HG03066 (cell line): ENCODE results near the gene MRPS35.

ENCODE experiments used
- ATAC-seq: cut with Tn5 transposase; IDR thresholded peaks from one replicate; pipeline ENCODE4 v1.9.1; 2021; ENCODE audit warnings: low read depth; ENCODE audit not compliant: unreplicated experiment

MRPS35 gene

DNA sequence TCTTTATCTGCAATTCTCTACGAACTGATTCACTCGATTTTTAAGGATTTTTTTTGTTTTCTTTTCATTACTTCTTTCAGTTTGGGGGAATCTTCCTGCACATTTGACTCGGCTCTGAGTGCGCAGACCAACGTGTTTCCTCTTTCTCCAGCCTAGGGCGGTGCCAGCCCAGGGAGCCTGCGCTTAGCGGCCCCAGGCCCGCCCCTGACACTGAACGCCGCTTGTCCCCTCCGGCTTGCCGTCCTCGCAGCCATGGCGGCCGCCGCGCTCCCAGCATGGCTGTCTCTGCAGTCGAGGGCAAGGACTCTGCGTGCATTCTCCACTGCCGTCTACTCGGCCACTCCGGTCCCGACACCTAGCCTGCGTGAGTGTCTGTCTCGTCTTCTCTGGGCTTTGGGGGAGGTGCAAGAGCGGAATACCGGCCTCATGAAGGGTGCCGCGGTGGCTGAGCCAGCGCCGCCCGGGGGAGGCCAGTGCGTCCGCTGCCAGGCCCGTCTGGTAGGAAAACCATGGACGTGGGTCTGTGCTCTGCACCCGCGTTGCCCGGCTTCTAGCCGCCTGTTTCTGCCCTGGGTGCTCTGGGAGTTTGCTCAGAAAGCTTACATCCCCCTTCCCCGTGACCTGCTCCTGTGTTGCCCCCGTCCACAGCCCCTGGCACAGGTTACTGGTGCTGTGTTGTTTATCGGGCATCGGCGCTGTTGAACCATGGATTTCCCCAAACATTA, at the start of gene MRPS35:
MRPS35 (plus strand) TSS at position 241 of the 725 bp plus-strand sequence; CDS start at position 253, 12 bp downstream.
- peak; percentile 97 for ATAC-seq

DNA sequence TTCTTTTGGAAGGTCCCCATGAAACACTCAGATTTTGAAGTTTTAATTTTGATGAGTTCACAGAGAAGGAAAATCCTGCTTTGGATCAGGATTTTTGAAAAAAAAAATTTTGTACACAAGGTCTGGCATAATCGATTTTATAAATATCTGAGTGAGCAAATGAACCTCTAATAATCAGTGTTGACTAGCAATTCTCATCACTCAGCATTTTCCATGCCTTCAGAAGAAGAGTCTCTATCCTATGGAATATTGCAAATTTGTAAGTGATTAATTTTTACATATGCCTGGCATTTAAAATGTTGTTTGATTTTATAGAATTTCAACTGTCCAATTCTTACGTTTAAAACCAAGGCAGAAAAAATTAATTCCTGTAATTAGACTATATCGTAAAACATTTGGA, 44.9 kb upstream of the MRPS35 start:
- no peak for ATAC-seq

DNA sequence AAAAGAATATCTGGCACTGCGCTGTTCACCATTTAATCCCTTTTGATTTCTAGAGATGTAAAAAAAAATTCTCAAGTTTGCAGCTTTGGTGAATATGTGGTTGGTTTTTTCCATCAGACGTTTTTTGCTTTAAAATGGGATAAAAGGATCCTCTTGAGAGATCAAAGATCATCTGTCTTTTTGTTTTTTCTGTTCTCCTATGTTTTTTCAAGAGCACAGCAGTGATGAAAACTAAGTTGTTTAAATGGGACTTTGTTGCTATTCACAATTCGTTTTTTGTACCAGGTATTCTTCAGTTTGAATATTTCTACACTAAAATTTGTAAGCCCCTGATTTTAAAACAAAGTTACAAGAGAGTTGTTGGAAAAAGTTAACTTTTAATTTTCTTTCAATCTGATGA, 44.1 kb upstream of the MRPS35 start:
- ATAC-seq, result no peak

DNA sequence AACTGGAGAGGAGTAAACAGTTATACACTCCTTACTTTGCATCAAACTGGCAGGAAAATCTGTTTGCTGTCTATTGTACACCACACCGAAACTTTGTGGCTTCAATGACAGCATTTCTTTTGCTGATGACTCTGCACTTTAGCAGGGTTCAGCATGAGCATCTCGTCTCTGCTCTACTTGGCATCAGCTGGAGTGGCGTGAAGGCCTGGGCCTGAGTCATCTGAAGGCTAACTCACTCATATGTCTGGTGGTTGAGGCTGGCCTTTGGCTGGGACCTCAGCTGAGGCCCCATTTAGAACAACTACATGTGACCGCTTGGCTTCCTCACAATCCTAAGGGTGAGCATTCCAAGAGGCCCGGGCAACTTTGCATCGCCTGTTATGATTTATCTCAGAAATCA, 43.1 kb upstream of the MRPS35 start:
- ATAC-seq, result no peak

DNA sequence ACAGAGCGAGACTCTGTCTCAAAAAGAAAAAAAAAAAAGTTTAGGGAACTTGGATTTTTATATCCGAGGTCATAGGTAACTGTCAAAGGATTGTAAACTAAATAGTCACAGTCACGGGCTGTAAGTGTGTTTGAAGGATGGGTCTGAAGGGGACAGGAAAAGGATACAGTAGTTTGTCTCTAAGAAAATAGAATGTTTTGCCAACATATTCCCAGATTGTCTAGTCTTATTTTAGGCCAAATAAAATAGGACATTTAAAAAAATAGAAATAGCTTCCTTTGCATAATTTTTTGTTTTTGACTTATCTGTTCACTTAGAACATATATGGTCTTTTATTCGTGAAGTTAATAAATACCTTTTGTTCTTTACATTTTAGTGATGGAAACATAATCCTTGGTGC, 38.6 kb upstream of the MRPS35 start:
- no peak for ATAC-seq

DNA sequence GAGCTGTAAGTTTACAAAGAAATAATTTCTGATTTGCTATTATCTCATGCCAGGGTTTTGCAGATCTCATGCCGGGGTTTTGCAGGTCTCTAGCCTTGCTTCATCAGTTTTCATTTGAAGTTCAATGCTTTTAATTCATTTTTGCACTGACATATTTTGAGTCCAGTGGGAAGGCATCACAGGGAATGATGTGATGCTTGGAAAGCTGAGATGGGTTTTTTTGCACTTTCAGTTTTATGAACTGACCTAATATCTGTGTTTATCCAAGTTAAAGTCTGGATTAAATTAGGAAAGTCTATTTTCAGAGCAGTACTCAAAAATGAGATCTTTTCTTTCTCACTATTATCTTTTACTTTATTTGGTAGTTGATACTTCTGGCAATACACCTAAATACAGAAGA, 38.0 kb upstream of the MRPS35 start:
- no peak for ATAC-seq

DNA sequence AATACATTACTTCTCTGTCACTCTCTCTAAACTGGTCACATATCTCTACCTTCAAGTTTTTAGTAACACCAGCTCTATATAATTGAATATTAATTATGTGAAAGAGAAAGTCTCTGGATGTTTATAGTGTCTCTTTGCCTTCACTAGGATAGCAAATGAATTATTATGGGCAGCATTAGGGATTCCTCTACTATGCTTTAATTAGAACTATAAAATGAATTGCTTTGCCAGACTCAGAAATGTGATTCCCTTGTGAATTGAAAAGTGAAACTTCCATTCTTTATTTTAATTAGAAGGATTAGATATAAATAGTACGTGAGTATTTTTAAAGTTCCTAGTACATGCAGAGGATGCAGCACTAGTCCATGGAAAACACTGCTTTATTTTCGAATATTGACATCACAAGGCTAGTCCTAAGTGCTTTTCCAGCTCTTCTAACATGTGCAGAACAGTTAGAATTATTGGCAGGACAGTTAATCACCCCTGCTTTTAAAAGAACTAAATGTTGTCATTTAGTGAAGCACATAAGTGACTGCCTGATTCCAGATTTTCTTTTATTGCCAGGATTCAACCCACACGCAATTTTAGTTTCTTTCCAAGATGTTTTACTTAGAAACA, 37.4 kb upstream of the MRPS35 start:
- no peak for ATAC-seq

DNA sequence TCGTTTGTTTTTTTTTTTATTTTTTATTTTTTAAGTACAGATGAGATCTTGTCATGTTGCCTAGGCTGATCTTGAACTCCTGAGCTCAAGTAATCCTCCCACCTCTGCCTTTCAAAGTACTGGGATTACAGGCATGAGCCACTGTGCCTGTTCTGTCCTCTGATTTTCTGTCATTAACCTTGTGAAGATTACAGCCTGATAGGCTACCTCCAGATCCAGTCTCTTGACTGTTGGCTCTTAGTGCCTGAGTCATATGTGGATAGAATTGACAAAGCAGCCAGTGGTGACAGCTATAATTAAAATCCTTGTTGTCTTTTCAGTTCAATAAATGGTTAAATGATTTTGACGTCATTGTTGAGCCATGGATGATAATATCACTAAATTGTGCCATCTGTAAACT, 35.6 kb upstream of the MRPS35 start:
- no peak for ATAC-seq

DNA sequence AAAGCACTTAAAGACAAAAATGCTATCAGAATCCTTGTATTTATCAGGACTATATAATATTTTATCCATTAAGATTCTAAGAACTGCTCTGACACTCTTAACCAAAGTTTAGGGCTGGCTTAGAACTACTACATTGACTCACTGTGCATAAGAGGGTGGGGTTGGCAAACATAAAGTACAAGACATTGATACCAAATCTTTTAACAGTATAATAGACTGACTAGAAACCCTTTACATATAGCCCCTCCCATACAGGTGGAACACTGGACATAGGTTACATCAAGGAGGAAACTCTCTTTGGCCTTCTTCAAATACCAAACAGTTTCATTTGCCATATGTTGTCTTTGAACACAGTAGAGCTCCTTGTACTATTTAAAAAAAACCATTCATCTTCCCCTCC, 30.0 kb upstream of the MRPS35 start:
- ATAC-seq, result no peak

DNA sequence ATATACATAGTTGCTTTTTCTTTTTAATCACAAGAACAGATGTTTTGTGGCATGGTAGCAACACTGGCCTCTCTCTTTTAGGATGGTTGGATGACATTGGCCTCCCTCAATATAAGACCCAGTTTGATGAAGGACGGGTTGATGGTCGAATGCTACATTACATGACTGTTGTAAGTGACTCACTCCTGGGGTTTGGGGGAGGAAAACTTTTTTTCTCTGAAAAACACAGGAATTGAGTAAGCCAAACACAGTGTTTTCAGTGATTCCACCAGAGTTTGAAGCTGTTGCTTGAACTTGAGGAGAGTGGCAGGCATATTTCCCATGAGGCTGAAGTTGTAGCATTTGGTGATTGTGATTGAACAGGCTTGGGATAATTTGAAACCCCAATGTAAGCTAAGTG, 28.1 kb upstream of the MRPS35 start:
- no peak for ATAC-seq

DNA sequence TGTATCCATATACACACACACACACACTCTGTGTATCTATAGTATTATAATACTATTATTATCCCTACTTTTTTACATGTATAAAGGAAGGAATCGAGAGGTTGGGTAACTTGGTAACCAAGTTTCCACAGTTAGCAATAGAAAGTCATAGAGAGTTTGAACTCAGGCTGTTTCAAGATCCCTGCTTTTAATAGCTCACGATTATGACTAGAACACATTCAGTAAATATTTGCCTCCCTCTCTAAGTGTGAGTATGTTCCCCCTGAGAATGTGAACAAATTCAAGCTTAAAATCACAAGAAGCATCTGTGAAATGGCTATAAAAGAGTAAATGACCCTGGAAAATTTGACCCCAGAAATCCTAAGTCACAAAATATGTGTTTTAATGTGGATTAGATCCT, 25.4 kb upstream of the MRPS35 start:
- no peak for ATAC-seq

DNA sequence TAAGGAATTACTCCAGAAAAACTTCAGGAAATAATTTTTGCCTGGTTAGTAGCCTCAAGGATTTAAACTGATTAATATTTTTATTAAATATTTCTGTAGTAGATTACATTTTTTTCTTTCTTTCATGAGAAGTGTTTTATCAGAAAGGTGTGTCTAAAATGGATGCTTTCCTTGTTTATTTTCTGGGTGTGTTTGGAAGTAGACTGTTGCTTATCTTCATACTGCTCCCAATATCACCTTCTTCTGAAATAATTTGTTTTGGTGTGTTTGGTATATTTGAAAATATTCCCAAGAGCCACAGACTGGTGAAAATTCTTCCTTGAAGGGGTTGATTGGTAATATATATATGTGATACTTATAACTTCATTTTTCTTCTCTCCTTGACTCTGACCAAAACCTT, 24.5 kb upstream of the MRPS35 start:
- ATAC-seq, result no peak

DNA sequence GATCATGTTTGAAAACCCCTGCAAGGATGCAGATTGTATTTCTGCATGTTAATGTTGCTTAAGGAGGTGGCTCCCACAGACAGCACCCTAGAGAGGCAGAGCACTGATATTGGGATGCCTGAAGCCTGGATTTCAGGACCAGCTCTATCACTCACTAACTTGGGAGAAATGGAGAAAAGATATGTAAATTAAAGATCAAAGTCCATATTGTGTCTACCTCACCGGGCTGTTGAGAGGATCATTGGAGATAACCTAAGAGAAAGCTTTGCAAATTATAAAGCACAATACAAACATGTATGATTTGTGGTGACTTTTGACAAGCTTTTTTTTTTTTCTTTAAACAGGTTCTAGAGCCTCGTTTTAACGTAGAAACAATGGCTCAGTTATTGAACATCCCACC, 22.0 kb upstream of the MRPS35 start:
- ATAC-seq, result no peak

DNA sequence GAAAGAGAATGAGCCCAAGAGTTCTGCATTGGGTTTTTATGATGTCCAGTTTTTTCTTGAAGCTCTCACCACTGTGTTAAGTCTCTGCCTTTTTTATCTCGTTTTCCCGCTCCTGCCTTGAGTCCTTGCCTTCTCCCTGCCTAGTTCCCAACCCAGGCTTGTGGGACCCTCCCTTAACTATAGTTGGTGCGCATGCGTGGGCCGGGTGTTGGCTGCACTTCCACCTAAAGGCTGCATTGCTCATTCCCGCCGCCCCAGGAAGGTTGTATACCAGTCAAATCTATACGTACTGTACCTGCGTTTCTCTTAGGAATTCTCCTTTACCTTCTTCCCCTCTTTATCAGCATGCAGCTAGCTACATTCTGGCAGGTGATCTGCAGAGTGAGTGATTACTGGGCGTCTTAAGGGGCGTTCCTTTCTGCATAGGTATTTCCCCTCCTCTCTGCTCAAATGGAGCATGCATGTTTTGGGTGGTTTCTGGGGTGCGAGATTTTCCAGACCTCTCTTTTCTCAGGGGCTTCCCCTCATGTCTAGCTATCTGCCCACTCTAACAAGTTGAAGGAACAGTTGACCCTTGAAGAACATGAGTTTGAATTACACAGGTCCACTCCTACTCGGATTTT, 21.0 kb upstream of the MRPS35 start:
- no peak for ATAC-seq

DNA sequence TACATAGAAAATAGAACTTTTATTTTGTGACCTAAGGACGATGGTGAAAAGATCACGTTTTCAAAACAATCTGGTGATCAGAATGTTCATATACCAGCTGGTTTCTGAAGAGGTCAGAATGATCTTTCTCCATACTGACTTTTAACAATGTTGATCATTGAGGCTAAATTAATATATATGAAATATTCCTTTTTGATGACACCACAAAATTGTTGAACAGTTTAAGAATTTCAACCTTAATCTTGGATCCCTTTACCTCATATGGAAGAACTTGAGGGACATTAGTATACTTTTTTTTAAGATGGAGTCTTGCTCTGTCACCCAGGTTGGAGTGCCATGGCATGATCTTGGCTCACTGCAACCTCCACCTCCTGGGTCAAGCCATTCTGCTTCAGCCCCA, 17.2 kb upstream of the MRPS35 start:
- ATAC-seq, result no peak

DNA sequence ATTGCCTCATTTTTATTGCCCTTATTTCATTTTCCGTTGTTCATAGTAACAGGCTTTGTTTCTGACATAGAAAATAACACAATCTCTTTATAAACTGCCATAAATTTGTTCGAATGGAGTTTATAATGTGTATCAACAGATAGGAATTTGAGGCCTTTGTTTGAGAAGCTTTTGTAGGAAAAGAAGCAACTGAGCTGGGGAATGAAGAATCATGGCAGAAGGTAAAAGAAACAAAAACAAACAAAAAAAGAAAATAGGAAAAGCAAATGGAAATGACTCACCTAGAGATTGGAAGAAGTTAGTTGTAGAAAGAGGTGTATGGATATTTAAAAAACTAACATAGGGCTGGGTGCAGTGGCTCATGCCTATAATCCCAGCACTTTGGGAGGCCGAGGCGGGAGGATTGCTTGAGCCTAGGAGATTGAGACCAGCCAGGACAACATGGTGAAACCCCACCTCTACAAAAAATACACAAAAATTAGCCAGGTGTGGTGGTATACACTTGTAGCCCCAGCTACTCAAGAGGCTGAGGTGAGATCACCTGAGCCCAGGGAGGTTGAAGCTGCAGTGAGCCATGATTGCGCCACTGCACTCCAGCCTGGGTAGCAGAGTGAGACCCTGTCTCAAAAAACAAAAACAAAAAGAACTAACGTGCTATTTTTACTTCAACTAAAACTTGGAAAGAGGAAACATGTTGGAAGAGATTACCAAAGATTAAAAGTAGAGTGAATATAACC, 14.9 kb upstream of the MRPS35 start:
- no peak for ATAC-seq

DNA sequence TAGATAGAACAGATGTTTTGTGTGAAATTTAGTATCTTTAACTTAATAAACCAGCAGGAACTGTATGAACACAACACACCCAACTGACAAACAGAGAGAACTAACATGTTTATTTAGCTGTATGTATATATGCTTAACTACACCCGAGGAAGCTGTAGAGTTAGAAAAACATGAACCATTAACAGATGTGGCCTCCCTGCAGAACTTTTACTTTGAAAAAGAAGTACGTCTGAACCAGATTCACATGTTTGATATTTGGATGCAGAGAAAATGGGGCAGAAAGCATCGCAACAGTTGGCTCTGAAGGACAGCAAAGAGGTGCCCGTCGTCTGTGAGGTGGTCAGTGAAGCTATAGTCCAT, 14.4 kb upstream of the MRPS35 start, which contains the start of gene REP15:
REP15 (plus strand) TSS at position 155 of the 360 bp plus-strand sequence; CDS start at position 271, 116 bp downstream.
- no peak for ATAC-seq

DNA sequence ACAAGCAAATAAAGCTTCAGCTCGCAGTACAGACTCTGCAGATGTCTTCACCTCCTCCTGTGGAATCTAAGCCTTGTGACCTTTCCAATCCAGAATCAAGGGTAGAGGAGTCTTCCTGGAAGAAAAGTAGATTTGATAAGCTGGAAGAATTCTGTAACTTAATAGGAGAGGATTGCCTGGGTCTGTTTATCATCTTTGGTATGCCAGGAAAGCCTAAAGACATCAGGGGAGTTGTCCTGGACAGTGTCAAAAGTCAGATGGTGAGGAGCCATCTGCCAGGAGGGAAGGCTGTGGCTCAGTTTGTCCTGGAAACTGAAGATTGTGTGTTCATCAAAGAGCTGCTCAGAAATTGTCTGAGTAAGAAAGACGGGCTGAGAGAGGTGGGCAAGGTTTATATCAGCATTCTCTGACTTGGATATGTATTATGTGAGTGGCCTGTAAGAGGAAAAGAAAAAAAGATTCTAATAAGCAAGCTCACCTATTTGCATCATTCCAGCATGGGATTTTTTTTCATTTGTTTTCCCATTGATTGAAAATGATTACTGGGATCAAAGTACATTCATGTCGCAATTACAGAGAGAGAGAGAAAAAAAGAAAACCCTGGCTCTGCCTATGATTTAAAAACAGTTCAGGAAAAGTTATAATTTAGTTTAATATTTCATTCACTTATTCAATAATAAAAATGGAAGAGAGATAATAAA, 13.6 kb upstream of the MRPS35 start:
- ATAC-seq, result no peak

DNA sequence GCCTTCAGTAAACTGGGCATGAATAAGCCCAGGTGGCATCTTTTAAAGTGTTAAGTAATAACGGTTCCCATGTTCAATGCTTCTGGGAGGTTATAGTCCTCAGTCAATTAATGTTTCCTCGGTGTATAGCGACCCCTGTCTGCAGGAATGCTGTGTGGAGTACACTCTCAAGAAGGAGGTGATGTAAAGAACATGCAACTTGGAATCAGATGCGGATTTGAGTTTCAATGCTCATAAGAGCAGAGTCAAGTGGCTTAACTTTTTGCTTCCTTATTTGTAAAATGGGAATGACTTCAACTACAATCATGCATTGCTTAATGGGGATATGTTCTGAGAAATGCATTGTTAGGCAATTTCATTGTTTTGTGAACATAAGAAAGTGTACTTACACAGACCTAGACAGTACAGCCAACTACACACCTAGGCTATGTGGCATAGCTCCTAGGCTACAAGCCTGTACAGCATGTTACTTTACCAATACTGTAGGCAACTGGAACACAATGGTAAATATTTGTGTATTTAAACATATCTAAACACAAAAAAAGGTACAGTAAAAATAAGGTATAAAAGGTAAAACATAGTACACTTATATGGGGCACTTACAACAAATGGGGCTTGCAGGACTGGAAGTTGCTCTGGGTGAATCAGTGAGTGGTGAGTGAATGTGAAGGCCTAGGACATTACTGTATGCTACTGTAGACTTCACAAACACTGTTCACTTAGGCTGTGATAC, 6.7 kb upstream of the MRPS35 start:
- peak; percentile 91 for ATAC-seq

DNA sequence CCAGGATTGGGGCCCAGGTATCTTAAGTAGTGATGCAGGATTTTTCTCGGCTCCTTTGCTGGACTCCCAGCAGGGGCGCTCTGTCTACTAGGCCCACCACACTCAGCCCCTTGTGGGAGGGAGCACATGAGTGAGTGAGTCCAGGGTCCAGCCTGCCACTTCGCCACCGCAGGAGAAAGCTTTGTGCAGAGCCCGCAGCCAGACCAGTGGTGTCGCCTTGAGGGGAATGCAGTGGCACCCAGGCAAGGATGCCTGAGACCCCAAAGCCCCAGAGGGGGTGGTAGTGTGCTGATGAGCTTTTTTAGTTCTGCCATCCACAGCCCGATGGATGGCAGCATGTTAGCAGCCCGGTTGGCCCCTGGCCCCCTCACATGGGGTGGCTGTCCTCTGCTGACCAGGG, 5.4 kb upstream of the MRPS35 start:
- ATAC-seq, result no peak
